Activated CD4-positive, alpha-beta T cell treated with anti-CD3 and anti-CD28 coated beads for 36 hours (primary cell): ENCODE results near the gene SCN1B. TPM values are rescaled to one million over a fixed set of nuclear protein-coding genes. Genes with fewer than 3 reads are reported as not detected.
"Not testable (repeated sequence)": the region's sequence is repeated elsewhere in the genome, so short reads cannot be mapped to it uniquely, and the experiment has no call there.

Experiments used
- ATAC-seq: fragments of 200-7000 bp; cut with Tn5 transposase; one replicate; pipeline ENCODE4 v1.10.0; 2021; ENCODE audit warnings: mild to moderate bottlenecking, moderate library complexity
- CTCF ChIA-PET: fragments of 350-600 bp; sonication (Branson Sonifier 250); formaldehyde crosslinking; loops from one replicate; lab custom pipeline; 2021; ENCODE audit warnings: antibody characterized with exemption; lab: Charles Lee
- POLR2A ChIA-PET: fragments of 350-600 bp; sonication (Branson Sonifier 250); formaldehyde crosslinking; loops from one replicate; lab custom pipeline; 2021; ENCODE audit warnings: antibody characterized with exemption, inconsistent platforms; lab: Charles Lee
- DNase-seq: peaks from one replicate; pipeline ENCODE4 v3.0.0-alpha.2; 2020
- H3K27ac Mint-ChIP-seq: one replicate; pipeline ENCODE4 v1.8.0; 2021; ENCODE audit warnings: mixed read lengths
- H3K27me3 Mint-ChIP-seq: one replicate; pipeline ENCODE4 v1.8.0; 2021; ENCODE audit warnings: mixed read lengths
- H3K36me3 Mint-ChIP-seq: one replicate; pipeline ENCODE4 v1.8.0; 2021; ENCODE audit warnings: low read depth, mixed read lengths
- H3K4me1 Mint-ChIP-seq: one replicate; pipeline ENCODE4 v1.8.0; 2021; ENCODE audit warnings: mixed read lengths
- H3K4me3 Mint-ChIP-seq: one replicate; pipeline ENCODE4 v1.8.0; 2021; ENCODE audit warnings: mild to moderate bottlenecking, moderate library complexity, mixed read lengths
- H3K9me3 Mint-ChIP-seq: one replicate; pipeline ENCODE4 v1.8.0; 2021; ENCODE audit warnings: low read depth, mixed read lengths
- intact Hi-C, 2 experiments: fragments of 100-400 bp; cut with DNase I in 1 of 2; cut with micrococcal nuclease in 1 of 2; formaldehyde crosslinking; loops; one replicate each; pipeline versions ENCODE4 v1.14.2 to v1.15.1; 2022 to 2024; cut with DNase I, micrococcal nuclease
- total RNA-seq, 2 experiments: library from RNA; stranded (reverse); gene quantifications; one replicate each; pipeline ENCODE4 v1.2.3, GENCODE V29; 2021

Gene SCN1B
- total RNA-seq, 2 experiments from 2014 or later: 1.3 to 1.6 TPM

GRCh38 chr19:35045667-35046300, 15.5 kb downstream of the SCN1B start:
- H3K36me3 Mint-ChIP-seq: no peaks in the 10 kb centered on the region
- H3K27ac Mint-ChIP-seq: no peak overlapping the region
- peak; percentile 99 for ATAC-seq
- ChIA-PET POLR2A (no interaction called here), CTCF (interaction anchor here (0.6 to 2.3 kb wide), 13 partner anchors 10 to 1108 kb away, joined by 3 to 12 read pairs (median 3); no protein-coding TSS in a partner anchor)
- no peak overlapping the region for H3K4me3 Mint-ChIP-seq
- intact Hi-C loops: loop anchor here in 1 of 2 experiments (5.0 kb wide), 1 partner anchor 92 kb away; the partner anchor contains the start of genes FXYD1 and LGI4
- no peaks in the 10 kb centered on the region for H3K9me3 Mint-ChIP-seq
- H3K4me1 Mint-ChIP-seq: peaks cover 18% of the 10 kb centered on the region
- DNase-seq: peak; percentile 71
- H3K27me3 Mint-ChIP-seq: no peaks in the 10 kb centered on the region

GRCh38 chr19:35046461-35046860, 16.2 kb downstream of the SCN1B start:
- ATAC-seq (no peak), DNase-seq (no peak)
- ChIA-PET CTCF (interaction anchor here (0.6 to 1.7 kb wide), 14 partner anchors 9 to 1108 kb away, joined by 3 to 5 read pairs (median 3); no protein-coding TSS in a partner anchor), POLR2A (no interaction called here)
- Mint-ChIP-seq H3K4me3 (no peak overlapping the region), H3K27me3 (no peaks in the 10 kb centered on the region), H3K4me1 (peaks cover 15% of the 10 kb centered on the region), H3K27ac (no peak overlapping the region), H3K9me3 (no peaks in the 10 kb centered on the region), H3K36me3 (no peaks in the 10 kb centered on the region)
- intact Hi-C loops: loop anchor here in 1 of 2 experiments (5.0 kb wide), 1 partner anchor 91 kb away; the partner anchor contains the start of genes FXYD1 and LGI4

GRCh38 chr19:35048911-35049411, 18.7 kb downstream of the SCN1B start:
- CTCF ChIA-PET: interaction anchor here (1.8 to 3.6 kb wide), 2 partner anchors 11 to 18 kb away, joined by 5 to 14 read pairs; no protein-coding TSS in a partner anchor
- DNase-seq: no peak

GRCh38 chr19:35049456-35049855, 19.2 kb downstream of the SCN1B start:
- peaks cover 10% of the 10 kb centered on the region for H3K4me1 Mint-ChIP-seq
- POLR2A ChIA-PET: interaction anchor here (0.6 kb wide), 1 partner anchor 781 kb away, joined by 3 read pairs; no protein-coding TSS in a partner anchor
- no peaks in the 10 kb centered on the region for H3K9me3 Mint-ChIP-seq
- H3K36me3 Mint-ChIP-seq: no peaks in the 10 kb centered on the region
- no peaks in the 10 kb centered on the region for H3K27me3 Mint-ChIP-seq
- no peak for ATAC-seq
- DNase-seq: no peak
- H3K4me3 Mint-ChIP-seq: no peak overlapping the region
- H3K27ac Mint-ChIP-seq: no peak overlapping the region
- CTCF ChIA-PET: interaction anchor here (1.8 to 3.6 kb wide), 3 partner anchors 11 to 21 kb away, joined by 5 to 14 read pairs (median 6); no protein-coding TSS in a partner anchor
- intact Hi-C loops: loop anchor here in 1 of 2 experiments (5.0 kb wide), 1 partner anchor 88 kb away; the partner anchor contains the start of genes FXYD1 and LGI4

More at GRCh38 chr19:35048911-35049411, 18.7 kb downstream of the SCN1B start:
- intact Hi-C loops: loop anchor here in 1 of 2 experiments (5.0 kb wide), 1 partner anchor 88 kb away; the partner anchor contains the start of genes FXYD1 and LGI4
- POLR2A ChIA-PET: interaction anchor here (0.6 kb wide), 1 partner anchor 781 kb away, joined by 3 read pairs; no protein-coding TSS in a partner anchor
- peaks cover 15% of the 10 kb centered on the region for H3K4me1 Mint-ChIP-seq
- H3K36me3 Mint-ChIP-seq: no peaks in the 10 kb centered on the region
- no peaks in the 10 kb centered on the region for H3K9me3 Mint-ChIP-seq
- H3K4me3 Mint-ChIP-seq: no peak overlapping the region
- ATAC-seq: no peak
- H3K27ac Mint-ChIP-seq: no peak overlapping the region
- no peaks in the 10 kb centered on the region for H3K27me3 Mint-ChIP-seq

GRCh38 chr19:35050662-35051061, 20.4 kb downstream of the SCN1B start:
- H3K9me3 Mint-ChIP-seq, POLR2A ChIA-PET, ATAC-seq, H3K27me3 Mint-ChIP-seq, intact Hi-C loops, H3K4me1 Mint-ChIP-seq, H3K4me3 Mint-ChIP-seq, H3K36me3 Mint-ChIP-seq, H3K27ac Mint-ChIP-seq, DNase-seq: not testable (repeated sequence)
- CTCF ChIA-PET: interaction anchor here (2.0 to 3.6 kb wide), 2 partner anchors 17 to 20 kb away, joined by 6 to 14 read pairs; no protein-coding TSS in a partner anchor

GRCh38 chr19:35051268-35051667, 21.0 kb downstream of the SCN1B start:
- H3K9me3 Mint-ChIP-seq, DNase-seq, H3K4me1 Mint-ChIP-seq, H3K27me3 Mint-ChIP-seq, POLR2A ChIA-PET, ATAC-seq, intact Hi-C loops, H3K4me3 Mint-ChIP-seq, H3K27ac Mint-ChIP-seq, H3K36me3 Mint-ChIP-seq: not testable (repeated sequence)
- CTCF ChIA-PET: interaction anchor here (0.6 to 3.6 kb wide), 3 partner anchors 16 to 549 kb away, joined by 3 to 14 read pairs (median 6); no protein-coding TSS in a partner anchor

GRCh38 chr19:35051796-35052195, 21.5 kb downstream of the SCN1B start:
- CTCF ChIA-PET: interaction anchor here (0.6 to 0.7 kb wide), 2 partner anchors 406 to 549 kb away, joined by 3 to 4 read pairs; no protein-coding TSS in a partner anchor
- Mint-ChIP-seq H3K4me3 (no peak overlapping the region), H3K27me3 (peaks cover 2% of the 10 kb centered on the region), H3K27ac (no peak overlapping the region), H3K36me3 (no peaks in the 10 kb centered on the region), H3K9me3 (no peaks in the 10 kb centered on the region), H3K4me1 (no peaks in the 10 kb centered on the region)
- DNase-seq (no peak), ATAC-seq (no peak)
- intact Hi-C loops: no loop called here
- POLR2A ChIA-PET: no interaction called here

GRCh38 chr19:35052599-35053190, 22.4 kb downstream of the SCN1B start:
- Mint-ChIP-seq H3K9me3 (no peaks in the 10 kb centered on the region), H3K27ac (no peak overlapping the region), H3K4me1 (no peaks in the 10 kb centered on the region), H3K4me3 (no peak overlapping the region), H3K27me3 (peaks cover 2% of the 10 kb centered on the region), H3K36me3 (no peaks in the 10 kb centered on the region)
- intact Hi-C loops: no loop called here
- DNase-seq (no peak), ATAC-seq (no peak)
- CTCF ChIA-PET: interaction anchor here (0.8 to 1.5 kb wide), 3 partner anchors 9 to 1492 kb away, joined by 3 to 10 read pairs (median 5); no protein-coding TSS in a partner anchor
- POLR2A ChIA-PET: no interaction called here

- Mint-ChIP-seq H3K27ac (no peak overlapping the region), H3K36me3 (no peaks in the 10 kb centered on the region), H3K4me3 (no peak overlapping the region), H3K4me1 (no peaks in the 10 kb centered on the region), H3K9me3 (no peaks in the 10 kb centered on the region), H3K27me3 (peaks cover 2% of the 10 kb centered on the region)
- ChIA-PET POLR2A (no interaction called here), CTCF (interaction anchor here (0.6 to 1.5 kb wide), 3 partner anchors 10 to 1493 kb away, joined by 3 to 10 read pairs (median 3); no protein-coding TSS in a partner anchor)
- DNase-seq: no peak
- no peak for ATAC-seq
- intact Hi-C loops: no loop called here
These were observed 23.5 kb downstream of the SCN1B start for GRCh38 chr19:35053667-35054293.

- DNase-seq: no peak
- intact Hi-C loops: no loop called here
These were observed 24.4 kb downstream of the SCN1B start for GRCh38 chr19:35054626-35055025.

More at GRCh38 chr19:35054626-35055025, 24.4 kb downstream of the SCN1B start:
- Mint-ChIP-seq H3K27ac (no peak overlapping the region), H3K4me3 (no peak overlapping the region), H3K36me3 (no peaks in the 10 kb centered on the region), H3K9me3 (no peaks in the 10 kb centered on the region), H3K4me1 (no peaks in the 10 kb centered on the region), H3K27me3 (peaks cover 2% of the 10 kb centered on the region)
- ChIA-PET CTCF (interaction anchor here (1.0 to 2.8 kb wide), 3 partner anchors 10 to 12 kb away, joined by 3 to 17 read pairs (median 9); no protein-coding TSS in a partner anchor), POLR2A (no interaction called here)
- ATAC-seq: no peak
